Measurements from ENCODE around the gene ANKS4B. TPM values are rescaled to one million over a fixed set of nuclear protein-coding genes. Genes with fewer than 3 reads are reported as not detected.

Gene ANKS4B
- total RNA-seq, 1 experiment from 2014 or later = 0.02 TPM

Other genes starting within 250 kb of the ANKS4B start
- 0.05 TPM in 1 of 2 replicates, not detected in the other for gene DNAH3, start 82.9 kb upstream of the ANKS4B start, total RNA-seq (2014; rRNA removed; shearing (Covaris generic))
- 5.5 and 6.8 TPM in 2 replicates for gene LDAF1, start 75.0 kb upstream of the ANKS4B start, total RNA-seq (2014; rRNA removed; shearing (Covaris generic))
- gene ZP2, start 22.1 kb upstream of the ANKS4B start, total RNA-seq (2014; rRNA removed; shearing (Covaris generic)) = not detected in 2 replicates
- gene CRYM, start 44.6 kb downstream of the ANKS4B start, total RNA-seq (2014; rRNA removed; shearing (Covaris generic)) = not detected in 2 replicates